Panc1 (cell line): ENCODE results near the gene GRM4. TPM values are rescaled to one million over a fixed set of nuclear protein-coding genes. Genes with fewer than 3 reads are reported as not detected.
A peak's percentile ranks its signal among the peaks of the same experiment; 100 is the strongest.

Source experiments
- ATAC-seq: fragments of 200-7000 bp; cut with Tn5 transposase; 2 replicates; pipeline ENCODE4 v1.9.1; 2020; ENCODE audit warnings: mild to moderate bottlenecking, moderate library complexity
- BruUV-seq: library from RNA; stranded (reverse); fragments of 400-500 nt; replicated peaks from 2 replicates; lab custom pipeline; 2021; lab: Mats Ljungman, UMichigan
- CTCF ChIA-PET: fragments of 300-600 bp; sonication (Branson Sonifier 250); formaldehyde crosslinking; loops from one replicate; lab custom pipeline; 2022; ENCODE audit warnings: antibody characterized with exemption; lab: Charles Lee
- POLR2A ChIA-PET: fragments of 300-600 bp; sonication (Branson Sonifier 250); formaldehyde crosslinking; loops from one replicate; lab custom pipeline; 2022; ENCODE audit warnings: antibody characterized with exemption; lab: Charles Lee
- DNase-seq: peaks from one replicate; pipeline ENCODE4 v3.0.0-alpha.2; 2010; ENCODE audit warnings: low read depth, low spot score
- H3K27ac ChIP-seq: 2 replicates; pipeline ENCODE4 v1.5.1; 2011; ENCODE audit warnings: mild to moderate bottlenecking, low read length, inconsistent platforms
- H3K27me3 ChIP-seq: fragments of 200-500 bp; sonication (Bioruptor generic); 2 replicates; pipeline ENCODE4 v1.6.0; 2014; ENCODE audit warnings: low read length, inconsistent platforms; ENCODE audit not compliant: control insufficient read depth, insufficient read depth
- H3K36me3 ChIP-seq: fragments of 200-500 bp; sonication (Bioruptor generic); 2 replicates; pipeline ENCODE4 v1.5.1; 2014; ENCODE audit warnings: inconsistent platforms, mild to moderate bottlenecking, low read length, moderate library complexity; ENCODE audit not compliant: control insufficient read depth, insufficient read depth
- H3K4me1 ChIP-seq: 2 replicates; pipeline ENCODE4 v1.5.1; 2011; ENCODE audit warnings: inconsistent platforms, mild to moderate bottlenecking, low read length, moderate library complexity; ENCODE audit not compliant: control insufficient read depth, insufficient read depth
- H3K4me3 ChIP-seq, 2 experiments: 2 replicates each; pipeline ENCODE4 v1.5.1; 2011 to 2012; ENCODE audit warnings: low read depth in 2 of 2, low read length in 2 of 2, mild to moderate bottlenecking in 2 of 2, inconsistent platforms in 1 of 2, moderate library complexity in 1 of 2
- H3K9me3 ChIP-seq: fragments of 200-500 bp; sonication (Bioruptor generic); 2 replicates; pipeline ENCODE4 v1.5.1; 2014; ENCODE audit warnings: low read depth, mild to moderate bottlenecking, inconsistent platforms, low read length, moderate library complexity; ENCODE audit not compliant: control insufficient read depth, insufficient read depth
- POLR2AphosphoS5 ChIP-seq: IDR thresholded peaks from 2 replicates; pipeline ENCODE4 v1.6.1; 2012; ENCODE audit warnings: mild to moderate bottlenecking, low read depth, low read length, moderate library complexity
- SIN3A ChIP-seq: IDR thresholded peaks from 2 replicates; pipeline ENCODE4 v1.6.1; 2012; ENCODE audit warnings: low read depth, mild to moderate bottlenecking, low read length, moderate library complexity, borderline replicate concordance; ENCODE audit not compliant: insufficient read depth
- TCF7L2 ChIP-seq: IDR thresholded peaks from 2 replicates; pipeline ENCODE4 v1.6.1; 2011; ENCODE audit warnings: mild to moderate bottlenecking, low read depth, low read length, inconsistent platforms
- in situ Hi-C: cut with HindIII; loops from 2 replicates; pipeline ENCODE4 v1.10.0; 2016; ENCODE audit warnings: low sequenced_read_pairs, low pct_unique_long_range_greater_than_20kb
- intact Hi-C: fragments of 100-400 bp; cut with micrococcal nuclease; formaldehyde crosslinking; loops from one replicate; pipeline ENCODE4 v1.10.0; 2022; ENCODE audit not compliant: unreplicated experiment
- total RNA-seq: library from RNA; stranded (reverse); gene quantifications from one replicate; pipeline ENCODE4 v1.2.1, GENCODE V29; 2021; ENCODE audit not compliant: unreplicated experiment
- TF ChIP-seq, protein P1 (sequence below), 2 experiments: IDR thresholded peaks; 2 replicates each; pipeline ENCODE4 v1.6.1; 2011 to 2012; ENCODE audit warnings: low read depth in 2 of 2, control low read depth in 1 of 2, low read length in 1 of 2, mild to moderate bottlenecking in 1 of 2, moderate library complexity in 1 of 2; ENCODE audit not compliant: insufficient read depth in 1 of 2
- TF ChIP-seq, protein P2 (sequence below): fragments of 450-650 bp; IDR thresholded peaks from 2 replicates; pipeline ENCODE4 v1.5.1; 2017; ENCODE audit warnings: mild to moderate bottlenecking

Gene GRM4
- total RNA-seq, 1 experiment from 2014 or later, result 1.3 TPM

DNA sequence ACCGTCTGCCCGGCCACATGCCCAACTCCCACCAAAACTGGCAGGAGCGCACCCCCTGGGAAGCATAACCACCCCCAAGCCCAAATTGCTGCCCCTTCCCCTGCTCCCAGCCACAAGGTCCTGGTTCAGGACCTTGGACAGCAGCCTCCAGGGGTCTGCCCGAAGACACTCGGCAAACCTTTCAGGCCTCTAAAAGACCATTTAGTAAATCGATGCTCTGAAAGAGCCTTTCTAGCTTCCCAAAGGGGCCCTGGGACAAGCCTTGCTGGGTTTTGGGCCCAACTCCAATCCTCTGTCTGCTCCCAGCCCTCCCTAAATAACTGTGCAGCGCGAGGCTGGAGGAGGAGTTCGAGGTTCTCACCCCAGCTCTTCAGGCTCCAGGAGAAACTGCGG, 30.5 kb downstream of the GRM4 start:
- in situ Hi-C loops, result no loop called here
- DNase-seq (no peak), ATAC-seq (no peak)
- H3K4me3 ChIP-seq, result no peak overlapping the region
- no peaks in the 10 kb centered on the region for H3K4me1 ChIP-seq
- TF ChIP-seq, protein P1, sequence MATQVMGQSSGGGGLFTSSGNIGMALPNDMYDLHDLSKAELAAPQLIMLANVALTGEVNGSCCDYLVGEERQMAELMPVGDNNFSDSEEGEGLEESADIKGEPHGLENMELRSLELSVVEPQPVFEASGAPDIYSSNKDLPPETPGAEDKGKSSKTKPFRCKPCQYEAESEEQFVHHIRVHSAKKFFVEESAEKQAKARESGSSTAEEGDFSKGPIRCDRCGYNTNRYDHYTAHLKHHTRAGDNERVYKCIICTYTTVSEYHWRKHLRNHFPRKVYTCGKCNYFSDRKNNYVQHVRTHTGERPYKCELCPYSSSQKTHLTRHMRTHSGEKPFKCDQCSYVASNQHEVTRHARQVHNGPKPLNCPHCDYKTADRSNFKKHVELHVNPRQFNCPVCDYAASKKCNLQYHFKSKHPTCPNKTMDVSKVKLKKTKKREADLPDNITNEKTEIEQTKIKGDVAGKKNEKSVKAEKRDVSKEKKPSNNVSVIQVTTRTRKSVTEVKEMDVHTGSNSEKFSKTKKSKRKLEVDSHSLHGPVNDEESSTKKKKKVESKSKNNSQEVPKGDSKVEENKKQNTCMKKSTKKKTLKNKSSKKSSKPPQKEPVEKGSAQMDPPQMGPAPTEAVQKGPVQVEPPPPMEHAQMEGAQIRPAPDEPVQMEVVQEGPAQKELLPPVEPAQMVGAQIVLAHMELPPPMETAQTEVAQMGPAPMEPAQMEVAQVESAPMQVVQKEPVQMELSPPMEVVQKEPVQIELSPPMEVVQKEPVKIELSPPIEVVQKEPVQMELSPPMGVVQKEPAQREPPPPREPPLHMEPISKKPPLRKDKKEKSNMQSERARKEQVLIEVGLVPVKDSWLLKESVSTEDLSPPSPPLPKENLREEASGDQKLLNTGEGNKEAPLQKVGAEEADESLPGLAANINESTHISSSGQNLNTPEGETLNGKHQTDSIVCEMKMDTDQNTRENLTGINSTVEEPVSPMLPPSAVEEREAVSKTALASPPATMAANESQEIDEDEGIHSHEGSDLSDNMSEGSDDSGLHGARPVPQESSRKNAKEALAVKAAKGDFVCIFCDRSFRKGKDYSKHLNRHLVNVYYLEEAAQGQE (IDR thresholded peaks at IDR 0.05; ENCODE audit: insufficient read depth in 1 of 2, low read depth in 2 of 2, low read length in 1 of 2), result peak; percentile 94 to 97
- no peak for TF ChIP-seq SIN3A
- intact Hi-C loops, result no loop called here
- H3K27me3 ChIP-seq, result peaks cover 3% of the 10 kb centered on the region
- H3K36me3 ChIP-seq, result no peaks in the 10 kb centered on the region
- BruUV-seq, result no TSS peak
- ChIA-PET POLR2A (no interaction called here), CTCF (no interaction called here)
- no peak overlapping the region for H3K27ac ChIP-seq
- H3K9me3 ChIP-seq, result no peaks in the 10 kb centered on the region

DNA sequence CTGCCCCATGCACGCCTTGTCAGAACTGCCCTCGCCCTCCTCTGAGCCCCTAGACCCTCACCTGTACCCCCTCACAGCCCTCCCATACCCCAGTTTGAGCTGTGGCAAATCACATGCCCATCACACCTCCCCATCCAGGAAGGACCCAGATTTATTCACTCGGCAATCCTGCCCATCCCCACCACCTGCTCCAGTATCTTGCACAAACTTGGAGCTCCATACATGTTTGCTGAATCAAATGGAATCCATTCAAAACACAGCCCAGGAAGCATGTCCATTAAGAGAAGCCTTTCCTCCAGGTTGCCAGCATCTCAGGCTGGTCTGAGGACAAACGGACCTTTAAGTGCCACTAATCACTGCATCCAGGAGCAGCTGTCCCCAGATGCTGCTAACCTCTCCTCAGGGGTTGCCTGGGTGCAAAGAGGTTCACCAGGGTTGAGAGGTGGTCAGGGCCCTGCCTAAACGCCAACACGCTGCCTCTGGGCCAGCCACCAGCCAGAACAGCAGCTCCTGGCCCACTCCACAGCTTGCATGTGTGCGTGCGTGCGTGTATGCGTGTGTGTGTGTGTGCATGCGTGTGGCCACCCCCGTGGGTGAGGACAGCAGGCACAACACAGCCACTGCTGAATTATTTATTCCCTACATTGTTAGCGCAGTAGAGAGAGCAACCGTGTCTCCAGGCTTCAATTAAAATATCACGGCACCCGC, 31.0 kb downstream of the GRM4 start:
- no peak for ATAC-seq
- peaks cover 3% of the 10 kb centered on the region for H3K27me3 ChIP-seq
- CTCF ChIA-PET, result no interaction called here
- TF ChIP-seq, protein P1 (IDR thresholded peaks at IDR 0.05; ENCODE audit: insufficient read depth in 1 of 2, low read depth in 2 of 2, low read length in 1 of 2), result no peak
- TF ChIP-seq TCF7L2 (no peak), POLR2AphosphoS5 (no peak), SIN3A (no peak)
- TF ChIP-seq, protein P2, sequence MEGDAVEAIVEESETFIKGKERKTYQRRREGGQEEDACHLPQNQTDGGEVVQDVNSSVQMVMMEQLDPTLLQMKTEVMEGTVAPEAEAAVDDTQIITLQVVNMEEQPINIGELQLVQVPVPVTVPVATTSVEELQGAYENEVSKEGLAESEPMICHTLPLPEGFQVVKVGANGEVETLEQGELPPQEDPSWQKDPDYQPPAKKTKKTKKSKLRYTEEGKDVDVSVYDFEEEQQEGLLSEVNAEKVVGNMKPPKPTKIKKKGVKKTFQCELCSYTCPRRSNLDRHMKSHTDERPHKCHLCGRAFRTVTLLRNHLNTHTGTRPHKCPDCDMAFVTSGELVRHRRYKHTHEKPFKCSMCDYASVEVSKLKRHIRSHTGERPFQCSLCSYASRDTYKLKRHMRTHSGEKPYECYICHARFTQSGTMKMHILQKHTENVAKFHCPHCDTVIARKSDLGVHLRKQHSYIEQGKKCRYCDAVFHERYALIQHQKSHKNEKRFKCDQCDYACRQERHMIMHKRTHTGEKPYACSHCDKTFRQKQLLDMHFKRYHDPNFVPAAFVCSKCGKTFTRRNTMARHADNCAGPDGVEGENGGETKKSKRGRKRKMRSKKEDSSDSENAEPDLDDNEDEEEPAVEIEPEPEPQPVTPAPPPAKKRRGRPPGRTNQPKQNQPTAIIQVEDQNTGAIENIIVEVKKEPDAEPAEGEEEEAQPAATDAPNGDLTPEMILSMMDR, result no peak
- in situ Hi-C loops, result no loop called here
- intact Hi-C loops, result no loop called here
- BruUV-seq, result no TSS peak
- H3K27ac ChIP-seq, result no peak overlapping the region
- no peaks in the 10 kb centered on the region for H3K36me3 ChIP-seq
- H3K4me3 ChIP-seq, result no peak overlapping the region
- DNase-seq, result no peak
- no peaks in the 10 kb centered on the region for H3K9me3 ChIP-seq
- POLR2A ChIA-PET, result no interaction called here
- no peaks in the 10 kb centered on the region for H3K4me1 ChIP-seq
